ENCODE measurements around the gene AP2B1. TPM values are rescaled to one million over a fixed set of nuclear protein-coding genes. Genes with fewer than 3 reads are reported as not detected.
"Not testable (repeated sequence)": the region's sequence is repeated elsewhere in the genome, so short reads cannot be mapped to it uniquely, and the experiment has no call there.

AP2B1 gene
- total RNA-seq, 1 experiment from 2014 or later = 82.7 TPM

GRCh38 chr17:35605678-35606077, 18.6 kb downstream of the AP2B1 start:
- Histone ChIP-seq H3K9ac (ENCODE audit: low read length) (no peak overlapping the region), H3K27me3 (ENCODE audit: low read length) (no peaks in the 10 kb centered on the region), H3K4me3 (ENCODE audit: low read length) (no peak overlapping the region), H4K20me1 (ENCODE audit: insufficient read depth, low read depth, low read length) (no peaks in the 10 kb centered on the region), H3K36me3 (ENCODE audit: insufficient read depth, low read length) (peaks cover 32% of the 10 kb centered on the region; the same call in 1 of the 2 replicates), H3K9me3 (ENCODE audit: low read length) (no peaks in the 10 kb centered on the region), H3K9me2 (replicated peaks; ENCODE audit: insufficient read depth, low read length) (no peaks in the 10 kb centered on the region), H3K27ac (ENCODE audit: low read length) (no peak overlapping the region), H2AFZ (ENCODE audit: low read length) (no peak overlapping the region), H3K4me2 (ENCODE audit: low read depth, low read length, poor library complexity, severe bottlenecking) (no peak overlapping the region), H3K79me2 (ENCODE audit: low read length) (peaks cover 18% of the 10 kb centered on the region; the same call in 1 of the 2 replicates), H3K4me1 (ENCODE audit: low read length) (no peaks in the 10 kb centered on the region)
- no peak for DNase-seq

GRCh38 chr17:35607239-35607847, 20.2 kb downstream of the AP2B1 start:
- H3K36me3 ChIP-seq (ENCODE audit: insufficient read depth, low read length) = peaks cover 25% of the 10 kb centered on the region; the same call in 1 of the 2 replicates
- H3K4me1 ChIP-seq (ENCODE audit: low read length) = no peaks in the 10 kb centered on the region
- H4K20me1 ChIP-seq (ENCODE audit: insufficient read depth, low read depth, low read length) = no peaks in the 10 kb centered on the region
- no peaks in the 10 kb centered on the region for H3K9me3 ChIP-seq (ENCODE audit: low read length)
- no peak overlapping the region for H3K27ac ChIP-seq (ENCODE audit: low read length)
- peaks cover 10% of the 10 kb centered on the region; the same call in 1 of the 2 replicates for H3K79me2 ChIP-seq (ENCODE audit: low read length)
- no peak overlapping the region for H3K4me3 ChIP-seq (ENCODE audit: low read length)
- no peak overlapping the region for H3K4me2 ChIP-seq (ENCODE audit: low read depth, low read length, poor library complexity, severe bottlenecking)
- H3K9me2 ChIP-seq (replicated peaks; ENCODE audit: insufficient read depth, low read length) = no peaks in the 10 kb centered on the region
- H3K27me3 ChIP-seq (ENCODE audit: low read length) = no peaks in the 10 kb centered on the region
- DNase-seq = no peak
- H3K9ac ChIP-seq (ENCODE audit: low read length) = no peak overlapping the region
- no peak overlapping the region for H2AFZ ChIP-seq (ENCODE audit: low read length)

GRCh38 chr17:35609831-35610230, 22.7 kb downstream of the AP2B1 start:
- H3K9ac ChIP-seq (ENCODE audit: low read length) = no peak overlapping the region
- H2AFZ ChIP-seq (ENCODE audit: low read length) = no peak overlapping the region
- no peaks in the 10 kb centered on the region for H3K9me3 ChIP-seq (ENCODE audit: low read length)
- DNase-seq = no peak
- no peak overlapping the region for H3K4me3 ChIP-seq (ENCODE audit: low read length)
- no peaks in the 10 kb centered on the region for H3K27me3 ChIP-seq (ENCODE audit: low read length)
- no peaks in the 10 kb centered on the region for H3K9me2 ChIP-seq (replicated peaks; ENCODE audit: insufficient read depth, low read length)
- peaks cover 14% of the 10 kb centered on the region; the same call in 1 of the 2 replicates for H3K36me3 ChIP-seq (ENCODE audit: insufficient read depth, low read length)
- no peak overlapping the region for H3K27ac ChIP-seq (ENCODE audit: low read length)
- H3K79me2 ChIP-seq (ENCODE audit: low read length) = peaks cover 10% of the 10 kb centered on the region; the same call in 1 of the 2 replicates
- no peak overlapping the region for H3K4me2 ChIP-seq (ENCODE audit: low read depth, low read length, poor library complexity, severe bottlenecking)
- peaks cover 3% of the 10 kb centered on the region; the same call in 1 of the 2 replicates for H3K4me1 ChIP-seq (ENCODE audit: low read length)
- H4K20me1 ChIP-seq (ENCODE audit: insufficient read depth, low read depth, low read length) = no peaks in the 10 kb centered on the region

- H3K27me3 ChIP-seq (ENCODE audit: low read length); H2AFZ ChIP-seq (ENCODE audit: low read length); H3K9me3 ChIP-seq (ENCODE audit: low read length); H3K9ac ChIP-seq (ENCODE audit: low read length); H4K20me1 ChIP-seq (ENCODE audit: insufficient read depth, low read depth, low read length); H3K4me2 ChIP-seq (ENCODE audit: low read depth, low read length, poor library complexity, severe bottlenecking); H3K4me1 ChIP-seq (ENCODE audit: low read length); H3K4me3 ChIP-seq (ENCODE audit: low read length); DNase-seq; H3K9me2 ChIP-seq (replicated peaks; ENCODE audit: insufficient read depth, low read length); H3K27ac ChIP-seq (ENCODE audit: low read length): not testable (repeated sequence)
- H3K36me3 ChIP-seq (ENCODE audit: insufficient read depth, low read length) = peaks cover 12% of the 10 kb centered on the region; the same call in 1 of the 2 replicates
- peaks cover 17% of the 10 kb centered on the region; the same call in 1 of the 2 replicates for H3K79me2 ChIP-seq (ENCODE audit: low read length)
Observed at GRCh38 chr17:35610746-35611145, 23.6 kb downstream of the AP2B1 start.

- Histone ChIP-seq H3K36me3 (ENCODE audit: insufficient read depth, low read length) (peaks cover 8% of the 10 kb centered on the region; the same call in 1 of the 2 replicates), H4K20me1 (ENCODE audit: insufficient read depth, low read depth, low read length) (no peaks in the 10 kb centered on the region), H3K79me2 (ENCODE audit: low read length) (peaks cover 25% of the 10 kb centered on the region), H3K27ac (ENCODE audit: low read length) (no peak overlapping the region), H3K9me3 (ENCODE audit: low read length) (no peaks in the 10 kb centered on the region), H3K9ac (ENCODE audit: low read length) (no peak overlapping the region), H3K27me3 (ENCODE audit: low read length) (no peaks in the 10 kb centered on the region), H3K4me2 (ENCODE audit: low read depth, low read length, poor library complexity, severe bottlenecking) (no peak overlapping the region), H3K9me2 (replicated peaks; ENCODE audit: insufficient read depth, low read length) (no peaks in the 10 kb centered on the region), H3K4me1 (ENCODE audit: low read length) (peaks cover 9% of the 10 kb centered on the region), H2AFZ (ENCODE audit: low read length) (no peak overlapping the region), H3K4me3 (ENCODE audit: low read length) (no peak overlapping the region)
- DNase-seq = peak; percentile 80
Observed at GRCh38 chr17:35612924-35613521, 25.9 kb downstream of the AP2B1 start.

- no peak overlapping the region for H3K4me2 ChIP-seq (ENCODE audit: low read depth, low read length, poor library complexity, severe bottlenecking)
- peak overlapping the region; percentile 20; the same call in 1 of the 2 replicates for H3K27ac ChIP-seq (ENCODE audit: low read length)
- H3K9ac ChIP-seq (ENCODE audit: low read length) = no peak overlapping the region
- H4K20me1 ChIP-seq (ENCODE audit: insufficient read depth, low read depth, low read length) = no peaks in the 10 kb centered on the region
- H3K36me3 ChIP-seq (ENCODE audit: insufficient read depth, low read length) = no peaks in the 10 kb centered on the region; the same call in 1 of the 2 replicates
- no peak overlapping the region for H3K4me3 ChIP-seq (ENCODE audit: low read length)
- H3K79me2 ChIP-seq (ENCODE audit: low read length) = peaks cover 39% of the 10 kb centered on the region
- no peaks in the 10 kb centered on the region for H3K9me3 ChIP-seq (ENCODE audit: low read length)
- H2AFZ ChIP-seq (ENCODE audit: low read length) = no peak overlapping the region
- H3K27me3 ChIP-seq (ENCODE audit: low read length) = no peaks in the 10 kb centered on the region
- H3K9me2 ChIP-seq (replicated peaks; ENCODE audit: insufficient read depth, low read length) = no peaks in the 10 kb centered on the region
- peaks cover 13% of the 10 kb centered on the region for H3K4me1 ChIP-seq (ENCODE audit: low read length)
- no peak for DNase-seq
Observed at GRCh38 chr17:35614810-35615209, 27.7 kb downstream of the AP2B1 start.

- H3K27me3 ChIP-seq (ENCODE audit: low read length) = no peaks in the 10 kb centered on the region
- DNase-seq = no peak
- H3K9me3 ChIP-seq (ENCODE audit: low read length) = no peaks in the 10 kb centered on the region
- H3K79me2 ChIP-seq (ENCODE audit: low read length) = peaks cover 45% of the 10 kb centered on the region
- no peak overlapping the region for H3K4me3 ChIP-seq (ENCODE audit: low read length)
- no peak overlapping the region for H2AFZ ChIP-seq (ENCODE audit: low read length)
- H3K36me3 ChIP-seq (ENCODE audit: insufficient read depth, low read length) = no peaks in the 10 kb centered on the region; the same call in 1 of the 2 replicates
- H3K27ac ChIP-seq (ENCODE audit: low read length) = no peak overlapping the region
- H4K20me1 ChIP-seq (ENCODE audit: insufficient read depth, low read depth, low read length) = no peaks in the 10 kb centered on the region
- no peak overlapping the region for H3K4me2 ChIP-seq (ENCODE audit: low read depth, low read length, poor library complexity, severe bottlenecking)
- no peaks in the 10 kb centered on the region for H3K9me2 ChIP-seq (replicated peaks; ENCODE audit: insufficient read depth, low read length)
- H3K4me1 ChIP-seq (ENCODE audit: low read length) = peaks cover 13% of the 10 kb centered on the region
- no peak overlapping the region for H3K9ac ChIP-seq (ENCODE audit: low read length)
Observed at GRCh38 chr17:35616536-35616935, 29.4 kb downstream of the AP2B1 start.

GRCh38 chr17:35617505-35617904, 30.4 kb downstream of the AP2B1 start:
- Histone ChIP-seq H4K20me1 (ENCODE audit: insufficient read depth, low read depth, low read length) (no peaks in the 10 kb centered on the region), H3K79me2 (ENCODE audit: low read length) (peaks cover 45% of the 10 kb centered on the region), H3K27ac (ENCODE audit: low read length) (no peak overlapping the region)

More at GRCh38 chr17:35617505-35617904, 30.4 kb downstream of the AP2B1 start:
- Histone ChIP-seq H3K4me2 (ENCODE audit: low read depth, low read length, poor library complexity, severe bottlenecking) (no peak overlapping the region), H3K4me3 (ENCODE audit: low read length) (no peak overlapping the region), H3K36me3 (ENCODE audit: insufficient read depth, low read length) (no peaks in the 10 kb centered on the region; the same call in 1 of the 2 replicates), H2AFZ (ENCODE audit: low read length) (no peak overlapping the region), H3K9me3 (ENCODE audit: low read length) (no peaks in the 10 kb centered on the region), H3K27me3 (ENCODE audit: low read length) (no peaks in the 10 kb centered on the region), H3K9ac (ENCODE audit: low read length) (no peak overlapping the region), H3K4me1 (ENCODE audit: low read length) (peaks cover 13% of the 10 kb centered on the region), H3K9me2 (replicated peaks; ENCODE audit: insufficient read depth, low read length) (no peaks in the 10 kb centered on the region)
- no peak for DNase-seq

Measured in Karpas-422 (cell line).